K562 (cell line): ENCODE results near the gene GLCCI1.

ENCODE experiments used
- CTCF ChIP-seq, 3 experiments: IDR thresholded peaks in 2 of 3; conservative IDR thresholded peaks in 1 of 3; 2 replicates each; pipeline ENCODE4 v1.5.1; 2011 to 2012; ENCODE audit warnings: low read length in 3 of 3, mild to moderate bottlenecking in 3 of 3, control low read depth in 2 of 3, improper control_type of control experiment in 1 of 3, inconsistent platforms in 1 of 3, low read depth in 1 of 3, mixed read lengths in 1 of 3, moderate library complexity in 1 of 3; ENCODE audit not compliant: insufficient read depth in 2 of 3
- EP300 ChIP-seq: IDR thresholded peaks from 2 replicates; pipeline ENCODE4 v1.6.1; 2012; ENCODE audit warnings: low read length, improper control_type of control experiment

GRCh38 chr7:8058322-8058721 lies 89.7 kb downstream of the GLCCI1 start:
- no peak for TF ChIP-seq EP300
- no peak for TF ChIP-seq CTCF (IDR thresholded peaks at IDR 0.05 in 2 of 3, conservative IDR thresholded peaks at IDR 0.05 in 1 of 3; ENCODE audit: insufficient read depth in 2 of 3, low read depth in 1 of 3, low read length in 3 of 3)
